Small intestine (tissue), 7 donors: Measurements from ENCODE around the gene SSU72. TPM values are rescaled to one million over a fixed set of nuclear protein-coding genes. Genes with fewer than 3 reads are reported as not detected.

Experiments used
- DNase-seq, 2 donors: peaks; one replicate each; pipeline versions ENCODE4 v3.0.0 to v3.0.0-alpha.2; 2013
- FAIRE-seq: peaks from 2 replicates; lab custom pipeline; 2012; peaks lifted over from hg19 to GRCh38; lab: Jason Lieb, UNC
- H3K27ac ChIP-seq, 3 donors: one replicate each; pipeline ENCODE4 v1.5.1; 2013; ENCODE audit warnings: low read length in 2 of 3, mild to moderate bottlenecking in 2 of 3, control low read depth in 1 of 3, inconsistent platforms in 1 of 3, low read depth in 1 of 3, moderate library complexity in 1 of 3
- H3K27me3 ChIP-seq, 3 donors: one replicate each; pipeline ENCODE4 v1.6.1; 2013; ENCODE audit warnings: low read length in 3 of 3, inconsistent platforms in 1 of 3; ENCODE audit not compliant: control insufficient read depth in 3 of 3, insufficient read depth in 3 of 3
- H3K36me3 ChIP-seq, 3 donors: one replicate each; pipeline ENCODE4 v1.6.1; 2013; ENCODE audit warnings: low read length in 3 of 3, inconsistent platforms in 1 of 3, low read depth in 1 of 3, mild to moderate bottlenecking in 1 of 3, moderate library complexity in 1 of 3; ENCODE audit not compliant: control insufficient read depth in 3 of 3, insufficient read depth in 2 of 3
- H3K4me1 ChIP-seq, 3 donors: one replicate each; pipeline ENCODE4 v1.6.1; 2013; ENCODE audit warnings: low read length in 2 of 3, inconsistent platforms in 1 of 3, low read depth in 1 of 3, mild to moderate bottlenecking in 1 of 3, moderate library complexity in 1 of 3; ENCODE audit not compliant: control insufficient read depth in 3 of 3, insufficient read depth in 2 of 3
- H3K4me3 ChIP-seq, 3 donors: one replicate each; pipeline ENCODE4 v1.5.1; 2013; ENCODE audit warnings: low read length in 3 of 3, control low read depth in 1 of 3, inconsistent platforms in 1 of 3, low read depth in 1 of 3, mild to moderate bottlenecking in 1 of 3, moderate library complexity in 1 of 3
- H3K9me3 ChIP-seq, 2 donors: one replicate each; pipeline ENCODE4 v1.6.1; 2013; ENCODE audit warnings: low read depth in 1 of 2, low read length in 1 of 2; ENCODE audit not compliant: control insufficient read depth in 2 of 2, insufficient read depth in 1 of 2
- WGBS, 3 donors: extraction: QIAGEN DNeasy Blood & Tissue Kit; methylation state at CpG; one replicate each; pipeline ENCODE4 v1.1.7; 2013; 5-methylcytosine and 5-hydroxymethylcytosine counted together
- polyA plus RNA-seq, 4 donors: library from polyadenylated mRNA; stranded (reverse) in 3 of 4; unstranded in 1 of 4; fragments of 200-250 nt in 3 of 4; fragments of 120-200 nt in 1 of 4; gene quantifications; one replicate each; pipeline versions ENCODE4 v1.2.1 to v1.2.3, GENCODE V29; 2013
- donor health status: healthy with polysubstance abuse.
- donor health status: control.
- donor health status: control.
- donor health status: Bipolar disorder and iron deficiency.
- donor health status: healthy.

Gene SSU72
- polyA plus RNA-seq, 4 donors, result 83.9 to 140 (median 124) TPM

GRCh38 chr1:1615256-1616044 lies 40.8 kb upstream of the SSU72 start, which contains the start of gene MIB2:
Gene MIB2 (plus strand): TSS chr1:1615500. CDS start chr1:1623453, 7,953 bp downstream.
- DNase-seq (peak; percentile 97), FAIRE-seq (no peak)
- H3K36me3 ChIP-seq, result peaks cover 0 to 31% (median 1%) of the 10 kb centered on the region in 3 donors
- H3K27me3 ChIP-seq, result no peaks in the 10 kb centered on the region
- peaks cover 0 to 15% (median 5%) of the 10 kb centered on the region in 3 donors for H3K4me1 ChIP-seq
- H3K4me3 ChIP-seq, result peak within 1 kb of the TSS; percentile 88 to 100 (median 95)
- 0 to 1% (median 1%) methylated on average over 55 to 107 of the region's 107 CpGs for WGBS, 3 donors
- peak within 1 kb of the TSS; percentile 96 to 100 (median 100) for H3K27ac ChIP-seq
- no peaks in the 10 kb centered on the region for H3K9me3 ChIP-seq

- no peaks in the 10 kb centered on the region for H3K9me3 ChIP-seq
- no peak for DNase-seq
- no peak for FAIRE-seq
- no peaks in the 10 kb centered on the region for H3K27me3 ChIP-seq
- peak overlapping the region in 2 of 3 donors; percentile 76 to 100 for H3K27ac ChIP-seq
- peak overlapping the region; percentile 63 to 100 (median 95) for H3K4me3 ChIP-seq
- peaks cover 0 to 15% (median 5%) of the 10 kb centered on the region in 3 donors for H3K4me1 ChIP-seq
- H3K36me3 ChIP-seq, result peaks cover 0 to 27% (median 2%) of the 10 kb centered on the region in 3 donors
- WGBS, 3 donors, result 0 to 1% (median 1%) methylated on average over 20 to 23 of the region's 23 CpGs
Observed at GRCh38 chr1:1614954-1615255, 40.2 kb upstream of the SSU72 start.

GRCh38 chr1:1614204-1614953 lies 39.7 kb upstream of the SSU72 start:
- Histone ChIP-seq H3K27ac (peak overlapping the region in 2 of 3 donors; percentile 76 to 100), H3K9me3 (no peaks in the 10 kb centered on the region), H3K4me1 (peaks cover 0 to 15% (median 5%) of the 10 kb centered on the region in 3 donors), H3K27me3 (no peaks in the 10 kb centered on the region), H3K4me3 (peak overlapping the region; percentile 63 to 100 (median 95)), H3K36me3 (peaks cover 0 to 24% (median 2%) of the 10 kb centered on the region in 3 donors)
- FAIRE-seq (no peak), DNase-seq (peak; percentile 55 to 90)
- 4 to 17% (median 7%) methylated on average over 30 of the region's 30 CpGs for whole genome bisulfite sequencing, 3 donors

- 17 to 63% (median 32%) methylated on average over 11 of the region's 11 CpGs for WGBS, 3 donors
- Histone ChIP-seq H3K4me3 (peak overlapping the region in 1 of 3 donors; percentile 100), H3K9me3 (no peaks in the 10 kb centered on the region), H3K27me3 (no peaks in the 10 kb centered on the region), H3K4me1 (peaks cover 0 to 15% (median 5%) of the 10 kb centered on the region in 3 donors), H3K27ac (peak overlapping the region in 1 of 3 donors; percentile 76), H3K36me3 (peaks cover 0 to 16% (median 2%) of the 10 kb centered on the region in 3 donors)
- DNase-seq (no peak), FAIRE-seq (no peak)
Observed at GRCh38 chr1:1613509-1614082, 38.9 kb upstream of the SSU72 start.

- peaks cover 0 to 2% (median 2%) of the 10 kb centered on the region in 3 donors for H3K36me3 ChIP-seq
- H3K4me3 ChIP-seq, result no peak overlapping the region
- DNase-seq (no peak), FAIRE-seq (no peak)
- H3K4me1 ChIP-seq, result peaks cover 0 to 15% (median 5%) of the 10 kb centered on the region in 3 donors
- 85 to 96% (median 87%) methylated on average over 3 of the region's 3 CpGs for WGBS, 3 donors
- H3K27me3 ChIP-seq, result no peaks in the 10 kb centered on the region
- no peaks in the 10 kb centered on the region for H3K9me3 ChIP-seq
- no peak overlapping the region for H3K27ac ChIP-seq
Observed at GRCh38 chr1:1612104-1612400, 37.4 kb upstream of the SSU72 start.

- FAIRE-seq (no peak), DNase-seq (no peak)
- H3K27me3 ChIP-seq, result no peaks in the 10 kb centered on the region
- H3K27ac ChIP-seq, result no peak overlapping the region
- peaks cover 0 to 7% (median 0%) of the 10 kb centered on the region in 3 donors for H3K4me1 ChIP-seq
- peaks cover 0 to 2% (median 0%) of the 10 kb centered on the region in 3 donors for H3K36me3 ChIP-seq
- H3K9me3 ChIP-seq, result no peaks in the 10 kb centered on the region
- WGBS, 3 donors, result 76 to 89% (median 84%) methylated on average over 9 of the region's 9 CpGs
- H3K4me3 ChIP-seq, result no peak overlapping the region
Observed at GRCh38 chr1:1610796-1611195, 36.1 kb upstream of the SSU72 start.

GRCh38 chr1:1609822-1610485 lies 35.3 kb upstream of the SSU72 start:
- WGBS, 3 donors, result 71 to 77% (median 76%) methylated on average over 12 of the region's 12 CpGs
- Histone ChIP-seq H3K9me3 (no peaks in the 10 kb centered on the region), H3K27me3 (peaks cover 0 to 1% (median 0%) of the 10 kb centered on the region in 3 donors), H3K4me3 (no peak overlapping the region), H3K36me3 (peaks cover 0 to 2% (median 0%) of the 10 kb centered on the region in 3 donors), H3K27ac (no peak overlapping the region), H3K4me1 (peaks cover 0 to 7% (median 0%) of the 10 kb centered on the region in 3 donors)
- DNase-seq (no peak), FAIRE-seq (no peak)

GRCh38 chr1:1606232-1606631 lies 31.6 kb upstream of the SSU72 start:
- no peaks in the 10 kb centered on the region for H3K4me1 ChIP-seq
- no peak overlapping the region for H3K27ac ChIP-seq
- WGBS, 3 donors, result 74 to 82% (median 77%) methylated on average over 8 to 13 of the region's 13 CpGs
- H3K36me3 ChIP-seq, result peaks cover 0 to 2% (median 0%) of the 10 kb centered on the region in 3 donors
- DNase-seq, result no peak
- peaks cover 0 to 33% (median 3%) of the 10 kb centered on the region in 3 donors for H3K27me3 ChIP-seq
- no peak overlapping the region for H3K4me3 ChIP-seq
- FAIRE-seq, result no peak
- no peaks in the 10 kb centered on the region for H3K9me3 ChIP-seq
